Ammon's horn (tissue), 1 donor: ENCODE measurements around the gene SFTA2.
"Not testable (repeated sequence)": the region's sequence is repeated elsewhere in the genome, so short reads cannot be mapped to it uniquely, and the experiment has no call there.

Source experiments
- DNase-seq: peaks from one replicate; pipeline ENCODE4 v3.0.0-alpha.2; 2016; ENCODE audit warnings: low spot score

The SFTA2 gene

GRCh38 chr6:30942338-30943060 lies 10.5 kb upstream of the SFTA2 start:
- no peak for DNase-seq

- DNase-seq = no peak
These were observed 8.5 kb upstream of the SFTA2 start, which contains the start of gene MUCL3 for GRCh38 chr6:30940361-30940986. TSS of gene MUCL3 (plus strand) at chr6:30940973. CDS start at chr6:30941000, 27 bp downstream.

- no peak for DNase-seq
These were observed 7.5 kb upstream of the SFTA2 start for GRCh38 chr6:30939473-30939872.

GRCh38 chr6:30938730-30939129 lies 6.8 kb upstream of the SFTA2 start:
- no peak for DNase-seq

- no peak for DNase-seq
These were observed 5.3 kb upstream of the SFTA2 start for GRCh38 chr6:30937265-30937664.

GRCh38 chr6:30935018-30935417 lies 3.0 kb upstream of the SFTA2 start:
- no peak for DNase-seq

- DNase-seq = no peak
These were observed 845 bp upstream of the SFTA2 start for GRCh38 chr6:30932665-30933365.

DNA sequence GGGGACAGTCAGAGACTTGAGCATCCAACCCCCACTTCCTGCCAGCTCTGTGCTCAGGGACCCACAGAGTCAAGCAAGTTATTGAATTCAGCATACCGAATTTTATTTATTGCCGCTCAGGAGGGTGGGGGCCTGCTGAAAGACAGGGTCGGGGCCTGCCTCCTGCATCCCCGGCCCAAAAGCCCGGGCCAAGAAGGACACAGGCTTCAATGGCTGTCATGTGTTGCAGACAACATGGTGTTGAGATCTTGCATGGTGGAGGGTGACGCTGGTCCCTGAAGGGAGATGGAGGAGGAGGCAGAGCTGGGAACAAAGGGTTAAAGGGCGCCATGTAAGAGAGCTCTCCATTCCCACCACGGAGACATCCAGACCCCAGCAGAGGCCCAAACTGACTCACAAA lies 698 bp downstream of the SFTA2 start:
- DNase-seq = no peak

DNA sequence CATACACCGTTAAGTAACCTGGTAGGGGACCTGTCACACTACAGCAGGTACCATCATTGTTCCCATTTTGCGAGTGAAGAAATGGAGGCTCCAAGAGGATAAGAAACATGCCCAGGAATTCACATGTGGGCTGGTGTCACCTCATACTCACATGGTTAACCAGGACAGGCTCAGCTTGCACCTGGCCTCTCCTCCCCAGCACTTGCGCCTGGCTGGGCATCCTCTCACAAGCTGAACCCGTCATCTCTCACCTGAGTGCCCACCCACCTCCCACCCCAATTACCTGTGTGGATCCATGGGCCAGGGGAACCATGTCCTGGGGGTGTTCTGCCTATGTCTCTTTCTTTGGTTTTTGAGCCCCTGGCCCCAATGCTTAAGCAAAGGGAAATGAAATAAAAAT lies 1.5 kb downstream of the SFTA2 start:
- DNase-seq = no peak

- no peak for DNase-seq
These were observed 3.3 kb downstream of the SFTA2 start for GRCh38 chr6:30928677-30929076.

GRCh38 chr6:30927080-30927479 lies 4.9 kb downstream of the SFTA2 start:
- not testable (repeated sequence) for DNase-seq

GRCh38 chr6:30926644-30927043 lies 5.3 kb downstream of the SFTA2 start:
- DNase-seq = no peak

GRCh38 chr6:30924040-30924627 lies 7.8 kb downstream of the SFTA2 start:
- DNase-seq = not testable (repeated sequence)

DNA sequence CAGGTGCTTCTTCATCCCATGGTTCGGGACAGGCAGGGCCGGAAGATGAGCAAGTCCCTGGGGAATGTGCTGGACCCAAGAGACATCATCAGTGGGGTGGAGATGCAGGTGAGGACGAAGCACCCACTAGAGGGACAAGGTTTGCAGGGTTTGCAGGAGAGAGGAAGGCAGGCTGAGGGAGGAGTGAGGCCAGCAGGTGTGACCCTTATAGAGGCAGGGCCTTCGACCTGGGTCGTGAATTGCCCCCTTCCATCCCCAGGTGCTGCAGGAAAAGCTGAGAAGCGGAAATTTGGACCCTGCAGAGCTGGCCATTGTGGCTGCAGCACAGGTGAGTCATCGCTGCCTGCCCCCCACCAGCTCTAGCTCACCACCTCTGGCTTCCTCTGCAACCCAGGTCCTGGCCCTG lies 9.5 kb downstream of the SFTA2 start:
- DNase-seq = no peak

DNA sequence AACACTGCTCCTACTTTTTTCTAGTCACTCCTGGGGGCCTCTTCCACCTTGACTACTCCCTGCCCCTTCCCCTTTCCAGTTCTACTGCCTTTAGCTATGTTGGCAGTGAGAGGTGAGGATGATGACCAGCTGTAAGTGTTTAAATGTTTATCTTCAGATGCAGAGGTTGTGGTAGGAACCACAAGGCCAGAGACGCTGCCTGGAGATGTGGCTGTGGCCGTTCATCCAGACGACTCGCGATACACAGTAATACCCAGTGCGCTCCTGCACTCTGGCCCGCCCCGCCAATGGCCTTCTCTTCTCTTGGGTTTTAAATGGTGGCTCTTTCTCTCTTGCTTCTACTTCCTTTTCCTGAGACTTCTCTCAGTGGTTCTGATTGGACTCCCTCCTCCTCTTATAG lies 13.3 kb downstream of the SFTA2 start:
- DNase-seq = no peak

DNA sequence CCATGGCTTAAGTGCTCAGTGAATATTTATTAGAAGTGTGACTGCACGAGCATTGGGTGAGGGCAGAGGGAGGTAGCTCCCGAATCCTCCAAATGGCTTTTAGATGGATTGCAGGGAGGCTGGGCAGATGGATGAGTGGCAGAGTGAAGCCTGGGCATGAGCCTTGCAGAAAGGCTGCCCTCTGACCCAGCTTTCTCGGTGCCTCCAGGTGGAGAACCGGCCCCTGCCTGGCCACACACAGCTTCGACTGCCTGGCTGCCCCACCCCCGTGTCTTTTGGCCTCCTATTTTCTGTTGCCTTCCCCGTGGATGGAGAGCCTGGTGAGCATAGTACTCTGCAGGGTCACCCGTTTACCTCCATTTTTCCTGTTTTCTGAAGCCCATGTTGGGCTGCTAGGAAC lies 14.5 kb downstream of the SFTA2 start:
- DNase-seq = no peak

DNA sequence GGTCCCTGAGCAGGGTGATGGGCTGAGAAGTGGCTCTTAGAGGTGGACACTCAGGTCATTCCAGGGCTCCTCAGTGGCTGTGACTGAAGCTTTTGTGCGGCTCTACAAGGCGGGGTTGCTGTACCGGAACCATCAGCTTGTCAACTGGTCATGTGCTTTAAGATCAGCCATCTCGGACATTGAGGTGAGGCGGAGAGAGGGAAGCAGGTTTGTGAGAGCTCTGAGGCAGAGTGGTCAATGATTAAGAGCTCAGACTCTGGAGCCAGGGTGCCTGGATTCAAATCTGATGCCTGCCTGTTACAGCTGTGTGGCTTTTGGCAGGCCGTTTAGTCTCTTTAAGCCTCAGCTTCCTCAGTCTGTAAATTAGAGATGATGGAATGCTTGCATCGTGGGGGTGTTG lies 14.9 kb downstream of the SFTA2 start:
- DNase-seq = no peak

DNA sequence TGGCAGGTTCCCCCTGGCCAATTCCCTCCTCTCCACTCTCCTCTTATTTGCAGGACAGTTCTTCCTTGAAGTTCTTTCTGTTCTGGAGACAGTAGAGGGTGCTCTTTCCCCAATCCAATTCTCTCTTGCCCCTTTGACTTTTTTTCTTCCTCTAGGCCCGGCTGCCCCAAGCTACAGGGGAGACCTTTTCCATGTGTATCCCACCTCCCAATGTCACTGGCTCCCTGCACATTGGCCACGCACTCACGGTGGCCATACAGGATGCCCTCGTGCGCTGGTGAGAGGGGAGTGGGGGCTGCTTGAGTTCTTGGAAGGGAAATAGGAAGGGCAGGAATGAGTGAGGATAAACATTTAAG lies 16.4 kb downstream of the SFTA2 start:
- DNase-seq = peak; percentile 87

GRCh38 chr6:30914854-30915590 lies 16.9 kb downstream of the SFTA2 start:
- no peak for DNase-seq

GRCh38 chr6:30914076-30914853 lies 17.7 kb downstream of the SFTA2 start, which contains the start of gene VARS2:
TSS of gene VARS2 (plus strand) at chr6:30914238. CDS start at chr6:30914837, 599 bp downstream.
- peak; percentile 94 for DNase-seq

DNA sequence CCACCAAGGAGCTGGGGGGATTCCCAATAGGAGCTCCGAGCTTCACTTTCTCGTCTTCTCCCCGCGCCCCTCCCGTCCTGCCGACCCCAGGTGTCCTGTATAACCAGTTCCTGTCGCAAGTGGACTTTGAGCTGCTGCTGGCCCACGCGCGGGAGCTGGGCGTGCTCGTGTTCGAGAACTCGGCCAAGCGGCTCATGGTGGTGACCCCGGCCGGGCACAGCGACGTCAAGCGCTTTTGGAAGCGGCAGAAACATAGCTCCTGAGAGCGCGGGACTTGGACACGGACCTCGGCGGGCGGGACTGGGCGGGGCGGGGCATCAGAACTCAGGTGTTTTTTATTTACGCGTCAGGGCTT lies 18.3 kb downstream of the SFTA2 start:
- no peak for DNase-seq
